ENCODE measurements around the gene PDE6H. TPM values are rescaled to one million over a fixed set of nuclear protein-coding genes. Genes with fewer than 3 reads are reported as not detected.

Gene PDE6H
- total and polyA plus RNA-seq, 2 donors (not counting 3 experiments of a cell fraction or from before 2014, with no cell fraction given), result not detected

GRCh38 chr12:14934511-14934910, 38.3 kb upstream of the PDE6H start:
- ChIA-PET CTCF (no interaction called here), POLR2A (no interaction called here)
- H3K9ac ChIP-seq (replicated peaks; ENCODE audit: extremely low read depth, insufficient read depth, low read length), result no peak overlapping the region
- no peak overlapping the region for H3K4me3 ChIP-seq (replicated peaks in 1 of 3; ENCODE audit: insufficient read depth in 1 of 3, low read depth in 1 of 3, low read length in 3 of 3)
- H3K9me3 ChIP-seq (replicated peaks; ENCODE audit: control insufficient read depth, insufficient read depth, low read length), result no peaks in the 10 kb centered on the region
- no TSS peak for BruUV-seq (replicated peaks)
- intact Hi-C loops (cut with micrococcal nuclease) (no loop called here), dilution Hi-C loops (cut with MboI; ENCODE audit: extremely low pct_ligation_motif_present, low sequenced_read_pairs) (no loop called here)
- H3K4me2 ChIP-seq (ENCODE audit: insufficient read depth, low read length), result no peak overlapping the region
- no peaks in the 10 kb centered on the region for H3K79me2 ChIP-seq (ENCODE audit: control insufficient read depth, insufficient read depth, low read length)
- TF ChIP-seq POLR2A (IDR thresholded peaks at IDR 0.05; ENCODE audit: low read depth, low read length) (no peak), CTCF (IDR thresholded peaks at IDR 0.05; ENCODE audit: extremely low read depth in 1 of 2, insufficient read depth in 1 of 2, low read depth in 1 of 2, low read length in 2 of 2) (no peak), MAX (IDR thresholded peaks at IDR 0.05; ENCODE audit: insufficient read depth, insufficient read length) (no peak), MYC (IDR thresholded peaks at IDR 0.05; ENCODE audit: low read depth, low read length) (no peak), EZH2 (IDR thresholded peaks at IDR 0.05; ENCODE audit: borderline replicate concordance, low read depth, low read length, severe bottlenecking) (no peak), GATA2 (IDR thresholded peaks at IDR 0.05; ENCODE audit: insufficient read depth, insufficient read length, low read depth, low read length) (no peak), FOS (IDR thresholded peaks at IDR 0.05; ENCODE audit: borderline replicate concordance, insufficient read depth, low read length) (no peak), JUN (IDR thresholded peaks at IDR 0.05; ENCODE audit: borderline replicate concordance, insufficient read depth, insufficient read length, low read depth) (no peak), POLR2AphosphoS5 (IDR thresholded peaks at IDR 0.05; ENCODE audit: insufficient read depth, low read depth, low read length) (no peak)
- no peaks in the 10 kb centered on the region for H3K27me3 ChIP-seq (ENCODE audit: control insufficient read depth in 2 of 2, insufficient read depth in 2 of 2, low read length in 2 of 2)
- H3K27ac ChIP-seq (ENCODE audit: insufficient read depth, low read depth, low read length), result no peak overlapping the region
- H4K20me1 ChIP-seq (replicated peaks; ENCODE audit: control insufficient read depth, extremely low read depth, insufficient read depth, low read length), result no peaks in the 10 kb centered on the region
- peaks cover 9% of the 10 kb centered on the region for H3K4me1 ChIP-seq (ENCODE audit: control insufficient read depth, extremely low read depth, insufficient read depth, low read length)
- DNase-seq (ENCODE audit: low read depth, low spot score) (no peak), FAIRE-seq (no peak)
- no peaks in the 10 kb centered on the region for H3K9me1 ChIP-seq (replicated peaks; ENCODE audit: control insufficient read depth, extremely low read depth, insufficient read depth, low read length)
- H3K36me3 ChIP-seq (ENCODE audit: control insufficient read depth in 2 of 2, extremely low read depth in 1 of 2, insufficient read depth in 2 of 2, low read length in 2 of 2), result no peaks in the 10 kb centered on the region
- H2AFZ ChIP-seq (ENCODE audit: low read depth, low read length), result no peak overlapping the region
